Breast epithelium (tissue), 3 donors: ENCODE results near the gene SLC2A14.

Source experiments
- POLR2A ChIP-seq: fragments of 450-650 bp; IDR thresholded peaks from one replicate; pipeline ENCODE4 v1.6.1; 2016; ENCODE audit warnings: antibody characterized with exemption, mild to moderate bottlenecking, moderate library complexity
- TF ChIP-seq, protein P1 (sequence below), 3 donors: fragments of 450-650 bp; IDR thresholded peaks; one replicate each; pipeline ENCODE4 v1.5.1; 2016 to 2017; ENCODE audit warnings: antibody characterized with exemption in 3 of 3, mild to moderate bottlenecking in 3 of 3, moderate library complexity in 3 of 3

DNA sequence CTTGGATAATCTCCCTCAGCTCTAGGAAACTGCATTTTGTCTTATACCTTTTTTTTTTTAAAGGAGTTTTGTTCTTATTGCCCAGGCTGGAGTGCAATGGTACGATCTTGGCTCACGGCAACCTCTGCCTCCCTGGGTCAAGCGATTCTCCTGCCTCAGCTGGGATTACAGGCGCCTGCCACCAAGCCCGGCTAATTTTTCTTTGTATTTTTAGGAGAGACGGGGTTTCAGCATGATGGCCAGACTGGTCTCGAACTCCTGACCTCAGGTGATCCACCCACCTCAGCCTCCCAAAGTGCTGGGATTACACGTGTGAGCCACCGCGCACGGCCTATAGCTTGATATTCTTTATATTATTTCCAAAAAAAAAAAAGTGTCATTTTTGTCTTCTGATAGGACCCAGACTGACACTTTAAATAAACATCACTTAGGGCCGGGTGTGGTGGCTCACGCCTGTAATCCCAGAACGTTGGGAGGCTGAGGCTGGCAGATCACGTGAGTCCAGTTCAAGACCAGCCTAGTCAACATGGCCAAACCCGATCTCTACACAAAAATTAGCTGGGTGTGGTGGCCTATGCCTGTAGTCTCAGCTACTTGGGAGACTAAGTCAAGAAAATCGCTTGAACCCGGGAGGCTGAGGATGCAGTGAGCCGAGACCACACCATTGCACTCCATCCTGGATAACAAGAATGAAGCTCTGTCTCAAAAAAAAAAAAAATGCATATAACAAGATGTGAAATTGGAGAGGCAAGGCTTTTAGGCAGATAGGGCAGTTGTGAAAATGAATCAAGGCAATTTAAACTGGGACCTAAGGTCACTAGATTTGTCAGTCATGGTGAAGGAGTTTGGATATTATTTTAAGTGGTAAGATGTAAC lies 44.9 kb upstream of the SLC2A14 start:
- TF ChIP-seq, protein P1, sequence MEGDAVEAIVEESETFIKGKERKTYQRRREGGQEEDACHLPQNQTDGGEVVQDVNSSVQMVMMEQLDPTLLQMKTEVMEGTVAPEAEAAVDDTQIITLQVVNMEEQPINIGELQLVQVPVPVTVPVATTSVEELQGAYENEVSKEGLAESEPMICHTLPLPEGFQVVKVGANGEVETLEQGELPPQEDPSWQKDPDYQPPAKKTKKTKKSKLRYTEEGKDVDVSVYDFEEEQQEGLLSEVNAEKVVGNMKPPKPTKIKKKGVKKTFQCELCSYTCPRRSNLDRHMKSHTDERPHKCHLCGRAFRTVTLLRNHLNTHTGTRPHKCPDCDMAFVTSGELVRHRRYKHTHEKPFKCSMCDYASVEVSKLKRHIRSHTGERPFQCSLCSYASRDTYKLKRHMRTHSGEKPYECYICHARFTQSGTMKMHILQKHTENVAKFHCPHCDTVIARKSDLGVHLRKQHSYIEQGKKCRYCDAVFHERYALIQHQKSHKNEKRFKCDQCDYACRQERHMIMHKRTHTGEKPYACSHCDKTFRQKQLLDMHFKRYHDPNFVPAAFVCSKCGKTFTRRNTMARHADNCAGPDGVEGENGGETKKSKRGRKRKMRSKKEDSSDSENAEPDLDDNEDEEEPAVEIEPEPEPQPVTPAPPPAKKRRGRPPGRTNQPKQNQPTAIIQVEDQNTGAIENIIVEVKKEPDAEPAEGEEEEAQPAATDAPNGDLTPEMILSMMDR (IDR thresholded peaks at IDR 0.05) = no peak
- TF ChIP-seq POLR2A = no peak
